Subcutaneous adipose tissue (tissue), 4 donors: ENCODE measurements around the gene EDA. TPM values are rescaled to one million over a fixed set of nuclear protein-coding genes. Genes with fewer than 3 reads are reported as not detected.

ENCODE experiments used
- CTCF ChIP-seq: fragments of 450-650 bp; IDR thresholded peaks from one replicate; pipeline ENCODE4 v1.5.1; 2016; ENCODE audit warnings: low read depth, mild to moderate bottlenecking, control low read depth, antibody characterized with exemption, moderate library complexity
- total RNA-seq, 4 donors: library from RNA; depleted of rRNA; stranded (reverse); fragments of >200 nt; gene quantifications; one replicate each; pipeline ENCODE4 v1.1.0, GENCODE V29; 2016

EDA gene
- 10 to 100 TPM in 1 of 4 donors, 1 to 10 TPM in 3; 5.5 to 10.7 (median 6.9) TPM for total RNA-seq

- no peak for TF ChIP-seq CTCF
These were observed at the start of gene EDA for GRCh38 chrX:69615779-69616456. EDA (plus strand) TSS chrX:69616113.

GRCh38 chrX:69568828-69569227 is 47.1 kb upstream of the EDA start:
- no peak for TF ChIP-seq CTCF

GRCh38 chrX:69597399-69597798 is 18.5 kb upstream of the EDA start:
- TF ChIP-seq CTCF = no peak

- TF ChIP-seq CTCF = no peak
These were observed 15.7 kb upstream of the EDA start for GRCh38 chrX:69600182-69600581.

GRCh38 chrX:69603566-69604194 is 12.2 kb upstream of the EDA start:
- no peak for TF ChIP-seq CTCF

- no peak for TF ChIP-seq CTCF
These were observed 10.4 kb upstream of the EDA start for GRCh38 chrX:69605521-69605920.

GRCh38 chrX:69607616-69608015 is 8.3 kb upstream of the EDA start:
- TF ChIP-seq CTCF = no peak
